ENCODE data around the gene ARFGAP3. TPM values are rescaled to one million over a fixed set of nuclear protein-coding genes. Genes with fewer than 3 reads are reported as not detected.

ARFGAP3 gene
- total and polyA plus RNA-seq, 11 donors: 13.3 to 34.0 (median 25.1) TPM

DNA sequence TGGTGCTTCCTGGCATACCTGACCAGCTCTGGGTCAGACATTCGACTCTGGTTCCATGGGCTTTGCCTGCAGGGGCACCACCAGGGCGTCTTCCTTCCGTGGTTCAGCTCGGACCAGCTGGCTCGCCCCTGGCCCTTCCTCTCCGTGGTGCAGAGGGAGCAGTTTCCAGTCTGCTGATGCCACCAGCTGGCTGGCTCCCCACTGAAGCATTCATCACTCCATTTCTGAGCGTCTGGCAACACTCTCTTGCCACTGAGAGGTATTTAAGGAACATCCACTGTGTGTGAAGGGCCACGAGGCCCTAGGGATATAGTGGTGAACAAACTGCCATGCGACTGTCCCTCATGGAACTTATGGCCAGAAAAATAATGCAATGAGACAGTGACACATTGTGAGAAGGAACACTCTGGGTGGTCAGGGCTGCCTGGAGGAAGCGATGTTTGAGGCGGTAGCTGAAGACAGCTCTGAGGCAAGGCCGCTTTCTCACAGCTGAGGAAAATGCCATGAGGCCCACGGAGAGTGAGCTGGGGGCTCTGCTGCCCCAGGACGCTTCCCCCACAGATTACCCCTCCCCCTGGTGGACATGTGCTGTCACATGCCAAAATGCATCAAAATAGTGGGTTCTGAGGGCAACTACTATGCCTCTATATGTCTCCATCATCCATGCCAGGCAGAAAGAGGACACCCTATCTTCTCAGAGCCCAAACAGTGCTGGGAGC is 44.9 kb upstream of the ARFGAP3 start:
- Histone ChIP-seq H3K4me1 (peaks cover 7 to 82% (median 63%) of the 10 kb centered on the region in 12 donors), H3K4me3 (no peak overlapping the region), H3K27ac (peak overlapping the region in 11 of 12 donors; percentile 50 to 87 (median 67)), H3K27me3 (no peaks in the 10 kb centered on the region), H3K36me3 (peaks cover 0 to 15% (median 0%) of the 10 kb centered on the region in 9 donors), H3K9me3 (no peaks in the 10 kb centered on the region)
- no peak for TF ChIP-seq POLR2A (IDR thresholded peaks at IDR 0.05)
- TF ChIP-seq, protein P1, sequence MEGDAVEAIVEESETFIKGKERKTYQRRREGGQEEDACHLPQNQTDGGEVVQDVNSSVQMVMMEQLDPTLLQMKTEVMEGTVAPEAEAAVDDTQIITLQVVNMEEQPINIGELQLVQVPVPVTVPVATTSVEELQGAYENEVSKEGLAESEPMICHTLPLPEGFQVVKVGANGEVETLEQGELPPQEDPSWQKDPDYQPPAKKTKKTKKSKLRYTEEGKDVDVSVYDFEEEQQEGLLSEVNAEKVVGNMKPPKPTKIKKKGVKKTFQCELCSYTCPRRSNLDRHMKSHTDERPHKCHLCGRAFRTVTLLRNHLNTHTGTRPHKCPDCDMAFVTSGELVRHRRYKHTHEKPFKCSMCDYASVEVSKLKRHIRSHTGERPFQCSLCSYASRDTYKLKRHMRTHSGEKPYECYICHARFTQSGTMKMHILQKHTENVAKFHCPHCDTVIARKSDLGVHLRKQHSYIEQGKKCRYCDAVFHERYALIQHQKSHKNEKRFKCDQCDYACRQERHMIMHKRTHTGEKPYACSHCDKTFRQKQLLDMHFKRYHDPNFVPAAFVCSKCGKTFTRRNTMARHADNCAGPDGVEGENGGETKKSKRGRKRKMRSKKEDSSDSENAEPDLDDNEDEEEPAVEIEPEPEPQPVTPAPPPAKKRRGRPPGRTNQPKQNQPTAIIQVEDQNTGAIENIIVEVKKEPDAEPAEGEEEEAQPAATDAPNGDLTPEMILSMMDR (IDR thresholded peaks at IDR 0.05): peak in 5 of 12 donors; percentile 5 to 28 (median 15)
- WGBS, 4 donors: 53 to 63% (median 59%) methylated on average over 14 of the region's 14 CpGs
- peak in 4 of 5 donors; percentile 63 to 86 (median 79) for DNase-seq
- ATAC-seq: peak; percentile 67 to 86 (median 84)
- intact Hi-C loops (cut with DNase I): loop anchor here in 5 of 10 donors (5.0 to 10.0 kb wide), 2 partner anchors 35 to 113 kb away; partner anchors contain the start of gene PACSIN2 (in 2 of the 5)

DNA sequence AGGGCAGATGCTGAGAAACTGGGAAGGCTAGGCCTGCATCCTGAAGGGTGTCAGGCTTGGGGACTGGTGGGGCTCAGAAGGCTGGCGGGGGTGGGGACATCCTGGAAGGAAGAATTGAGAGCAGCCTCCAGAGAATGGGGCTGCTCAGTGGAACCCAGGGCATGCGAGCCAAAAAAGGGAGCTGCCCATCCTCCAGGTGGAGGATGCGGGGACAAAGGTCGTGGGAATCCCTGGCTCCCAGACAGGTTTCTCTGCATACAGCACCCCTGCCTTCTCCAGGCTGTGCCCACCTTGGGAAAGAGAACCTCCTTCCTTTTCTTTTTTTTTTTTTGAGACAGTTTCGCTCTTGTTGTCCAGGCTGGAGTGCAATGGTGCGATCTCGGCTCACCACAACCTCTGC is 40.9 kb upstream of the ARFGAP3 start:
- Histone ChIP-seq H3K4me3 (no peak overlapping the region), H3K27ac (peak overlapping the region in 6 of 12 donors; percentile 10 to 79 (median 60)), H3K27me3 (no peaks in the 10 kb centered on the region), H3K36me3 (peaks cover 0 to 21% (median 0%) of the 10 kb centered on the region in 9 donors), H3K9me3 (no peaks in the 10 kb centered on the region), H3K4me1 (peaks cover 0 to 84% (median 62%) of the 10 kb centered on the region in 12 donors)
- ATAC-seq (no peak), DNase-seq (no peak)
- 74 to 90% (median 80%) methylated on average over 7 of the region's 7 CpGs for WGBS, 4 donors
- TF ChIP-seq POLR2A (IDR thresholded peaks at IDR 0.05): no peak
- TF ChIP-seq, protein P1 (IDR thresholded peaks at IDR 0.05): no peak
- intact Hi-C loops (cut with DNase I): no loop called here

DNA sequence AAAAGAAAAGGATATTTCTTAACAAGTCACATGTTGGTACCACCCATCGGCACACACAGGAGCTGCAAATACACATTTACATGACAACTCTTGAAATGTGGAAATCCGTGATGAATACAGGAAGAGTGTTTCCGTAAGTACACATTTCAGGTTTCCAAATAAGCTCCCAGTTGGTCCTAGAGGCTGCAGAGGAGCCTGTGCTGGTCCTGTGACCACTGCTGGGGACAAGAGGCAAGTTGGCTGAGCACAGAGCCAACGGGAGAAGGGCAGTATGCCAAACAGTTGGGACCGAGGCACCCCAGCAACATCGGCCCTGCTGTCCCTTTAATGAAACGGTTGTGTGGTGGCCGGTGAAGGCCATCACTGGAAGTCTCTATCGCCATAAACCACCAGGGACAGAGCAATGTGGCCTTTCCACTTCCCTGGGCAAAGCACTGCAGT is 38.5 kb upstream of the ARFGAP3 start:
- intact Hi-C loops (cut with DNase I): no loop called here
- TF ChIP-seq, protein P1 (IDR thresholded peaks at IDR 0.05): no peak
- no peak for TF ChIP-seq POLR2A (IDR thresholded peaks at IDR 0.05)
- Histone ChIP-seq H3K9me3 (no peaks in the 10 kb centered on the region), H3K4me3 (no peak overlapping the region), H3K27ac (peak overlapping the region in 11 of 12 donors; percentile 29 to 86 (median 48)), H3K4me1 (peaks cover 0 to 79% (median 62%) of the 10 kb centered on the region in 12 donors), H3K27me3 (no peaks in the 10 kb centered on the region), H3K36me3 (peaks cover 0 to 28% (median 10%) of the 10 kb centered on the region in 9 donors)
- ATAC-seq: peak in 3 of 4 donors; percentile 1 to 27 (median 17)
- 32 to 56% (median 42%) methylated on average over 9 of the region's 9 CpGs for WGBS, 4 donors
- DNase-seq: no peak

DNA sequence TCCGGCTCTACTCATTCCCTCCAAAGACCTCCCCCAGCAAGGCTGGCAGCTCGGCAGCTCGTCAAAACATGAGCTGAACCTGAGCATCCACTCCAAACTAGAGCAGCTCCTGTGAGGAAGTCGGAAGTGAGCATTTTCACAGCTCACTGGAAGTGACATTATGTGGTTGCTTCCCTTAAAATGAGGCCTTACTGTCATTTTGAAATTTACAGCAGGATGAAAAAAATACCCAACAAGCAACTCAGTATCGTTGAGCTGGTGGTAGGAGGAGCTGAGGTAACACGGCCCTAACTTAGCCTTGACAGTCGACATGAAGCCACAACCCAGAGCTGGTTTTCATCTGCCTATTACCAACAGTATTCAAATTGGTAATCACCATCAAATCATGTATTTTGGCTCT is 38.0 kb upstream of the ARFGAP3 start:
- DNase-seq: no peak
- intact Hi-C loops (cut with DNase I): no loop called here
- TF ChIP-seq POLR2A (IDR thresholded peaks at IDR 0.05): no peak
- TF ChIP-seq, protein P1 (IDR thresholded peaks at IDR 0.05): no peak
- no peak for ATAC-seq
- 37 to 56% (median 48%) methylated on average over 6 to 7 of the region's 7 CpGs for WGBS, 4 donors
- Histone ChIP-seq H3K36me3 (peaks cover 0 to 33% (median 14%) of the 10 kb centered on the region in 9 donors), H3K4me3 (no peak overlapping the region), H3K27me3 (no peaks in the 10 kb centered on the region), H3K9me3 (no peaks in the 10 kb centered on the region), H3K4me1 (peaks cover 0 to 84% (median 64%) of the 10 kb centered on the region in 12 donors), H3K27ac (peak overlapping the region in 10 of 12 donors; percentile 29 to 86 (median 54))

Data from heart left ventricle (tissue), 16 donors.